ENCODE results near the gene ZNF624. TPM values are rescaled to one million over a fixed set of nuclear protein-coding genes. Genes with fewer than 3 reads are reported as not detected.

Gene ZNF624
- total RNA-seq, 1 donor: 4.7 TPM

DNA sequence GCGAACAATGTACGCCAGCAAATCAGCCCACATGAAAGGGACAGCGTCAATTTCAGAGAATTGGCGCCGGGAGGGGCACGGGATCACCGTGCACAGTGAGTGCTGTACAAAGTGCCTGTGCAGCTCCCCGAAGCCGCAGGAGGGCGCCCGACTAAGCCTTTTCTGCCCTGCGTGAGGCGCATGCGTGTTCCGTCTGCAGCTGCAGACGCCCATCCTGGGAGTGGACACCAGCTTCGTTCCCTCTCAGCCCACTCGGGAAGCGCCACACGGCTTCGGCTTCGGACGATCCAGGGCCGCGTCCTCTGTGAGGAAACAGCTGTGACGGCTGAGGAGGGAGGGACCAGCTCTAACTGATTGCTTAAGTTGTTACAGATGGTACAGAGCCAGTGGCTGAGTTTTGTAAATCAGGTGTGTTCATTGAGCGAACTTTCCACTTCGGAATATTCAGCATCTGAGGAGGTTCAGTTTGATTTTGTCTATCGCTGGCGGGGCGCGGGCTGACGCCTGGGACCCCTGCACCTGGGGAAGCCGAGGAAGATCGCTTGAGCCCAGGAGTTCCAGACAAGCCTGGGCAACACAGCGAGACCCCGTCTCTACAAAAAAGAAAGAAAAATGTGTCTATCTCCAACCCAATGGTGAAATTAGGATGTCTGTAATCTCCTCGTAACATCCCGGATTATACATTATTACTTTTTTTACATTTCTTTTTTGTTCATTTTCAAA is 69.2 kb downstream of the ZNF624 start:
- peak; percentile 92 for DNase-seq (ENCODE audit: low read depth)
- peak; percentile 91 for TF ChIP-seq CTCF (IDR thresholded peaks at IDR 0.05; ENCODE audit: insufficient read depth, low read depth, low read length)
- H3K4me3 ChIP-seq (ENCODE audit: low read depth, low read length): peak overlapping the region; percentile 50

GRCh38 chr17:16583781-16584180 is 69.9 kb downstream of the ZNF624 start:
- no peak overlapping the region for H3K4me3 ChIP-seq (ENCODE audit: low read depth, low read length)
- no peak for DNase-seq (ENCODE audit: low read depth)
- no peak for TF ChIP-seq CTCF (IDR thresholded peaks at IDR 0.05; ENCODE audit: insufficient read depth, low read depth, low read length)

DNA sequence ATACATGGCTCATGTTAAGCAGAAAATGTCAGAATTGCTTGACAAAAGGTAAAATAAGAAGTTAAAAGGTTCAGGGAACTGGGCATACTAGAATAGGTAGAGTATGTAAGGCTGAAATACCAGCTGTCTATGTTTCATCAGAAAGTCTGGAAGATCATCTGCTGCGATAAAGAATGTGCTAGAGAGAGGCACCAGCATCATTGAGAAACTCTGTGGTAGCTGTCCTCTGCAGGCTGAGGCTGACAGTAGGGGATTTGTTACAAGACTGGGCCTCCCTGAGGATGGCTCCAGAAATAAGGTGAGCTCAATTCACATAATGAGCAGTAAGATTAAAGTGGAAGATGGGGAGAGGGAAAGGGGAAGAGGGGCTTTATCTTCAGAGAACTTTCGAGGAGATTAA is 80.2 kb downstream of the ZNF624 start:
- no peak for DNase-seq (ENCODE audit: low read depth)
- no peak overlapping the region for H3K4me3 ChIP-seq (ENCODE audit: low read depth, low read length)
- TF ChIP-seq CTCF (IDR thresholded peaks at IDR 0.05; ENCODE audit: insufficient read depth, low read depth, low read length): no peak

Small RNA genes within 50 kb of the gene (small RNA-seq; reads per million reads assigned to genes)
- not detected for gene RNU6-405P

Other genes starting within 250 kb of the ZNF624 start
- 53.5 and 106 TPM in 2 replicates for gene TRPV2, start 238.3 kb downstream of the ZNF624 start, total RNA-seq
- 0.32 and 2.6 TPM in 2 replicates for gene LRRC75A, start 161.7 kb downstream of the ZNF624 start, total RNA-seq
- 3.9 and 5.2 TPM in 2 replicates for gene ZNF287, start 84.6 kb downstream of the ZNF624 start, total RNA-seq
- 10.3 and 13.8 TPM in 2 replicates for gene CCDC144A, start 36.4 kb upstream of the ZNF624 start, total RNA-seq